Measurements from ENCODE around the gene DCAF4.

GRCh38 chr14:72974661-72975060 lies 48.4 kb downstream of the DCAF4 start:
- TF ChIP-seq EZH2 (IDR thresholded peaks at IDR 0.05; ENCODE audit: low read length, missing control alignments) (no peak), CTCF (conservative IDR thresholded peaks at IDR 0.05 in 1 of 2, IDR thresholded peaks at IDR 0.05 in 1 of 2; ENCODE audit: low read depth in 1 of 2, low read length in 2 of 2) (no peak)
